Measurements from ENCODE around the gene CXCL16.

DNA sequence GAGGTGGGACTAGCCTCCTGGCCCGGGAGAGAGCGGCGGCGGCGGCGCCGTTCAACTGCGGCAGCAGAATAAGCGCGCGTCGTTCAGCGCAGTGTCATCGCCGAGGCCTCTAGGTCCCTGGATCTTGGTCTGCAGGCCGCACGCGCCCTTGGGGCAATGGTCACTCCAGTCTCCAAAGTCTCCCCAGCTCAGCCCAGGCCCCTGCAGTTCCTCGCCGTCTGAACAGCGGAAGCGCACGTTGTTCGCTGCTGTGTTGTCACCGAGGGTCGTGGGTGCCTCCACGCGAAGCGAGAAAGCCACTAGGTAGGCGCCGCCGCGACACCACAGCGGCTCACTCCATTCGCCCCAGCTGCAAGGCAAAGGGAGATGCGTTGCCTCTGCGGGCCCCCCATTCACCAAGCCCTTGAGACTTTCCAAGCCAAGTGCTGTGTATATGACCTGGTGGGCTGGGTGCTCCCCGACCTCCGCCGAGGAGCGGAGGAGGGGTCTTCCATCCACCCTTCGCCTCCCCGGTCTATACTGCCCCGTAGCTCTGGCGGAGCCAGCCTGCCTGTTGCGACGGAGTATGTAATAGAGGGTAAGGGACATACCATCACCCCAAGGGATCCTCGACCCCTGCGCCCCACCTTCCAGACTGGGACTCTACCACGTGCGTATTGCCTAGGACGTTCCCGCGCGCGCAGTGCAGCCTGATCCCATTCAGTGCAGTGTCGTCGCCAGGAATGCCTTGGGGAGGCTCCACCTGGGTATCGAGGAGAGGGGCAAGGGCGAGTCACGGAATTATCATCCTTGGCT is 45.8 kb upstream of the CXCL16 start:
- TF ChIP-seq POLR2A (IDR thresholded peaks at IDR 0.05) (no peak), EP300 (IDR thresholded peaks at IDR 0.05) (no peak), POLR2AphosphoS5 (IDR thresholded peaks at IDR 0.05) (no peak)
- TF ChIP-seq, protein P1, sequence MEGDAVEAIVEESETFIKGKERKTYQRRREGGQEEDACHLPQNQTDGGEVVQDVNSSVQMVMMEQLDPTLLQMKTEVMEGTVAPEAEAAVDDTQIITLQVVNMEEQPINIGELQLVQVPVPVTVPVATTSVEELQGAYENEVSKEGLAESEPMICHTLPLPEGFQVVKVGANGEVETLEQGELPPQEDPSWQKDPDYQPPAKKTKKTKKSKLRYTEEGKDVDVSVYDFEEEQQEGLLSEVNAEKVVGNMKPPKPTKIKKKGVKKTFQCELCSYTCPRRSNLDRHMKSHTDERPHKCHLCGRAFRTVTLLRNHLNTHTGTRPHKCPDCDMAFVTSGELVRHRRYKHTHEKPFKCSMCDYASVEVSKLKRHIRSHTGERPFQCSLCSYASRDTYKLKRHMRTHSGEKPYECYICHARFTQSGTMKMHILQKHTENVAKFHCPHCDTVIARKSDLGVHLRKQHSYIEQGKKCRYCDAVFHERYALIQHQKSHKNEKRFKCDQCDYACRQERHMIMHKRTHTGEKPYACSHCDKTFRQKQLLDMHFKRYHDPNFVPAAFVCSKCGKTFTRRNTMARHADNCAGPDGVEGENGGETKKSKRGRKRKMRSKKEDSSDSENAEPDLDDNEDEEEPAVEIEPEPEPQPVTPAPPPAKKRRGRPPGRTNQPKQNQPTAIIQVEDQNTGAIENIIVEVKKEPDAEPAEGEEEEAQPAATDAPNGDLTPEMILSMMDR (IDR thresholded peaks at IDR 0.05), result no peak

Data from suprapubic skin (tissue), 4 donors.